ENCODE results near the gene HTR3C.

Gene HTR3C

DNA sequence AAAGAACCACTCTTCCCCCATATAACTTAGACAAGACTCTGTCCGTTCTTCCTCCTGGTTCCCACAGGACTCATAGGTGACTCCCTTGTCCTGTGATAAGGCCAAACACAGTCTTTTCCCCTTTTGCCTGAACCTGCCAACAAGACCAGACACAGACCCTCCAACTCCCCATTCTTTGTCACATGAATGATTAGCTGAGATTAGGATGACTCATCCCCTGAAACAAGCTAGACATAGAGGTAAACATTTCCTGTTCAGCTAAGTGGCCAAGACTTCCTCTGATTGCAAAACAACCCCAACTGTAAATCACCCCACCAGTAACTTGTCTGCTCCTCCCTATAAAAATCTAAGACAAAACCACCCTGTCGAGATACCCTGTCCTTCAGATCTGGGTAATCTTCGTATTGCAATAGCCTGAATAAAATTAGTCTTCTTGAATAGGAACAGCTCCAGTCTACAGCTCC lies 32.6 kb downstream of the HTR3C start:
- DNase-seq (ENCODE audit: low read depth, low spot score): peak; percentile 6

DNA sequence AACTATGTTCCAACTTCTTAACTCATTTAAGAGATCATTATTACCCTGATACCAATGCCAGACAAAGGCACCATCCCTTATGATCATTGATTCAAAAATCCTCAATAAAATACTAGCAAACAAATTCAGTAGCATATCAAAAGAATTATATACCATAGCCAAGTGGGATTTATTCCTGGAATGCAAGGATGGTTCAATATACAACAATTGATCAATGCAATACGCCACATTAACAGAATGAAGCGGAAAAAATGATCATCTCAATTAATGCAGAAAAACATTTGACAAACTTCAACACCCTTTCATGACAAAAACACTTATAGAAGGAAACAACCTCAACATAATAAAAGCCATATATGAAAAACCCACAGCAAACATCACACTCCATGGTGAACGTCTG lies 39.4 kb downstream of the HTR3C start:
- no peak for DNase-seq (ENCODE audit: low read depth, low spot score)

DNA sequence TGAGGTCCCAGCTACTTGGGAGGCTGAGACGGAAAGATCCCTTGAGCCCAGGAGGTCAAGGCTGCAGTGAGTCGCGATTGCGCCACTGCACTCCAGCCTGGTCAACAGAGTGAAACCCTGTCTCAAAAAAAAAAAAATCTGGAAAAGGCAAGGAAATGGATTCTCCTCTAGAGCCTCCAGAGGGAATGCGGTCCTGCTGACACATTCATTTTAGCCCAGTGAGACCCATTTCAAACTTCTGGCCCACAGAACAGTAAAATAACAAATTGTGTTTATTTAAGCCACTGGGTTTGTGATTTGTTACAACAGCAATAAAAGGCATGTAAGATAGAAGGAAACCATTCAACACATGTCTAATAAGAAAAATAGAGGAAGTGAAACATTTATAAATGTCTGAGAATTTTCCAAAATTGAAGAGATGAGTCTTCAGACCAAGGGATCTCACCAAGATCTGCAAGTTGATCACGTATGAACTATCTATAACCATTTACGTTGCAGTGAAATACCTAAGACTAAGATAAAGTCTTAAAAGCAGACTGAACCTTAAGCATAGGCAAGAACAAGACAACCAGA lies 44.0 kb downstream of the HTR3C start, which contains the start of gene HTR3E:
Gene HTR3E (plus strand): TSS at position 254 of the 573 bp plus-strand sequence. CDS start 466 bp downstream, outside the sequence.
- DNase-seq (ENCODE audit: low read depth, low spot score): no peak

DNA sequence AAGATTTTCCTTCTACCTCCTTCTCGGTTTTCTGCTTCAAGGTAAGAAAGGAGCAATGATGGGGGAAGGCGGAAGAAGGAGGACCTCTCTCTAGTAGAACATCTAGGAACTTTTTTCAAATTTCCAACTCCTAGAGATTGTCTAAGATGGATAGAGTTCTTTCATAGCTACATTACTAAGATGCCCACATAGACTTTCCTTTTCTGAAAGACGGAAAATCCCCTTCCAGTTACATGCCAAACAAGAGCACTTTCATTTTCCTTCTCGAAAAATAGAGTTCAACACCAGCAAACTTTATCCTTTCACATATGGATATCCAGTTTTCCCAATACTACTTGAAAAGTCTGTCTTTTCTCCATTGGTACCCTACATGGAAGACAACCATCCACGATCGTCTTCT lies 44.7 kb downstream of the HTR3C start:
- DNase-seq (ENCODE audit: low read depth, low spot score): no peak

DNA sequence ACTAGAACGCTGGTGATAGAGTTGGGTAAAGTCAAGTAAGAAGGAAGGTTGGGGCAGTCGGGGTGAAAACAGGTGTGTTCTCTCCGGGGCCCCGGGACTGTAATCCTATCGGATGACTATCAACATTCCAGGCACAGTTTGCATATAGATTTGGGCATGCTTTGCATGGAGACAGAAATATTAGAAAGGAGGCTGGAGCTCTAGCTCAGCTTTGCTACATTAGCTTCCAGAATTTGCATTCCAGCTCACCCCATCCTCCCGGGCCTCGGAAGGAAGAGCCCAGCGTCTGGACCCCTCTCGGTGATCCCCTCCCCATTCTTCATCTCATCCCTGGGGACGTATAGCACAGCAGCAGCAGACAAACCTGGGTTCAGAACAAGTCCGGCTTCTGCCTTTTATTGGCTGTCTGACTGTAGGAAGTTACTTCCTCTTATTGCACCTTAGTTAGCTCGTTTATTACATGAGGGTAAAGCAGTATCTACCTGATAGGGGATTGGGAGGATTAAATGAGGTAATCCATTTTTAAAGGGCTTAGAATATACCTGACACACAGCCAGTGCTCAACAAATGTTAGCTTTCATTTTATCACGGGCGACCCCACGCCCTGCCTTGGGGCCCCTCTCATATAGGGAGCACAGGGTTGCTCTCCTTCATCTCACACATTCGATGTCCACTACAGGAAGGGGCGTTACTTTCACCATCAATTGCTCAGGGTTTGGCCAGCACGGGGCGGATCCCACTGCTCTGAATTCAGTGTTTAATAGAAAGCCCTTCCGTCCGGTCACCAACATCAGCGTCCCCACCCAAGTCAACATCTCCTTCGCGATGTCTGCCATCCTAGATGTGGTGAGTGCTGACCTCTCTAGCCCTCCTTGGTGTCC lies 47.2 kb downstream of the HTR3C start:
- DNase-seq (ENCODE audit: low read depth, low spot score): no peak

Data from ELF-1 (cell line).